HG02885 (cell line): Measurements from ENCODE around the gene SLC11A2.
"Not testable (repeated sequence)": the region's sequence is repeated elsewhere in the genome, so short reads cannot be mapped to it uniquely, and the experiment has no call there.

ENCODE experiments used
- ATAC-seq: cut with Tn5 transposase; IDR thresholded peaks from one replicate; pipeline ENCODE4 v1.9.1; 2021; ENCODE audit warnings: mild to moderate bottlenecking; ENCODE audit not compliant: unreplicated experiment, poor library complexity

Gene SLC11A2

GRCh38 chr12:50953047-50953446, 73.1 kb downstream of the SLC11A2 start:
- no peak for ATAC-seq

- ATAC-seq: no peak
Observed at GRCh38 chr12:50952510-50952909, 73.7 kb downstream of the SLC11A2 start, which contains the start of gene HIGD1C. Gene HIGD1C (plus strand): TSS chr12:50952544. CDS start chr12:50953999, 1,455 bp downstream.

GRCh38 chr12:50951112-50951511, 75.1 kb downstream of the SLC11A2 start:
- ATAC-seq: no peak

GRCh38 chr12:50949801-50950302, 76.3 kb downstream of the SLC11A2 start:
- no peak for ATAC-seq

- ATAC-seq: no peak
Observed at GRCh38 chr12:50948798-50949197, 77.4 kb downstream of the SLC11A2 start.

- ATAC-seq: no peak
Observed at GRCh38 chr12:50947933-50948626, 78.1 kb downstream of the SLC11A2 start.

- no peak for ATAC-seq
Observed at GRCh38 chr12:50937653-50938052, 88.5 kb downstream of the SLC11A2 start.

GRCh38 chr12:50936821-50937530, 89.2 kb downstream of the SLC11A2 start:
- ATAC-seq: no peak

GRCh38 chr12:50934981-50935807, 91.0 kb downstream of the SLC11A2 start:
- ATAC-seq: no peak

GRCh38 chr12:50934371-50934851, 91.8 kb downstream of the SLC11A2 start:
- no peak for ATAC-seq

- no peak for ATAC-seq
Observed at GRCh38 chr12:50933459-50934124, 92.6 kb downstream of the SLC11A2 start.

- ATAC-seq: no peak
Observed at GRCh38 chr12:50932787-50933280, 93.3 kb downstream of the SLC11A2 start.

- ATAC-seq: not testable (repeated sequence)
Observed at GRCh38 chr12:50930477-50930876, 95.7 kb downstream of the SLC11A2 start.

GRCh38 chr12:50929831-50930230, 96.4 kb downstream of the SLC11A2 start:
- no peak for ATAC-seq
